Activated CD4-positive, alpha-beta T cell treated with anti-CD3 and anti-CD28 coated beads, Interleukin-2, amount 50 U/mL, for 48 hours (primary cell): Measurements from ENCODE around the gene ZSCAN30.
"Not testable (repeated sequence)": the region's sequence is repeated elsewhere in the genome, so short reads cannot be mapped to it uniquely, and the experiment has no call there.

ENCODE experiments used
- DNase-seq, 2 experiments: peaks; one replicate each; pipeline ENCODE4 v3.0.0-alpha.2; 2020

The ZSCAN30 gene

GRCh38 chr18:35227254-35227653 is 62.8 kb downstream of the ZSCAN30 start:
- no peak for DNase-seq

DNA sequence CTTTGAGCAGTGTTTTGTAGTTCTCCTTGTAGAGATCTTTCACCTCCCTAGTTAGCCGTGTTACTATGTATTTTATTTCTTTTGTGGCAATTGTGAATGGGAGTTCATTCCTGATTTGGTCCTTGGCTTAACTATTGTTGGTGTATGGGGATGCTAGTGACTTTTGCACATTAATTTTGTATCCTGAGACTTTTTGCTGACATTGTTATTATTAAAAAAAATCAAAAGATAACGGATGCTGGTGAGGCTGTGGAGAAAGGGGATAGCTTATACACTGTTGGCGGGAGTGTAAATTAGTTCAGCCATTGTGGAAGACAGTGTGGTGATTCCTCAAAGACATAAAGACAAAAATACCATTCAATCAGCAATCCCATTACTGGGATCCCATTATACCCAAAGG is 66.2 kb downstream of the ZSCAN30 start:
- DNase-seq, result no peak

DNA sequence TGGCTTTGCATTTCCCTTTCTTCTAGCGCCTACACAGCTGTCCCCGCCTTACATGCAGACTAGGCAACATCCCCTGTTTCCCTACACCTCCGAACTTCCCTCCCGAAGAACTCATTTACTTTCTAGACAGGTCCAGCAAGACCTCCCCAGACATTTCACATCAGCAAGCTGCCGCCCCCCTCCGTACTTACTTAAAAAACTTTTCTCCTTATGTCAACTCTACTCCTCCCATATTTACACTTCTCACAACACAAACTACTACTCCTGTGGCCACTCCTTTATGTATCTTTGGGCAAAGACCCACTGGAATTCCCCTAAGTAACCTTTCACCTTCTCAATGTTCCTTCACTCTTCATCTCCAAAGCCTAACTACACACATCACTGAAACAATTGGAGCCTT is 69.6 kb downstream of the ZSCAN30 start:
- DNase-seq, result no peak

DNA sequence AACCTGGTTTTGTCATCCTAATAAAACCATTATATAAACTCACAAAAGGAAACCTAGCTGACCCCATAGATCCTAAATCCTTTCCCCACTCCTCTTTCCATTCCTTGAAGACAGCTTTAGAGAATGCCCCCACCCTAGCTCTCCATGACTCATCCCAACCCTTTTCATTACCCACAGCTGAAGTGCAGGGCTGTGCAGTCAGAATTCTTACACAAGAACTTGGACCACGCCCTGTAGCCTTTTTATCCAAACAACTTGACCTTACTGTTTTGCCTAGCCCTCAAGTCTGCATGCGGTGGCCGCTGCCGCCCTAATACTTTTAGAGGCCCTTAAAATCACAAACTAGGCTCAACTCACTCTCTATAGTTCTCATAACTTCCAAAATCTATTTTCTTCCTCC is 70.7 kb downstream of the ZSCAN30 start:
- not testable (repeated sequence) for DNase-seq

DNA sequence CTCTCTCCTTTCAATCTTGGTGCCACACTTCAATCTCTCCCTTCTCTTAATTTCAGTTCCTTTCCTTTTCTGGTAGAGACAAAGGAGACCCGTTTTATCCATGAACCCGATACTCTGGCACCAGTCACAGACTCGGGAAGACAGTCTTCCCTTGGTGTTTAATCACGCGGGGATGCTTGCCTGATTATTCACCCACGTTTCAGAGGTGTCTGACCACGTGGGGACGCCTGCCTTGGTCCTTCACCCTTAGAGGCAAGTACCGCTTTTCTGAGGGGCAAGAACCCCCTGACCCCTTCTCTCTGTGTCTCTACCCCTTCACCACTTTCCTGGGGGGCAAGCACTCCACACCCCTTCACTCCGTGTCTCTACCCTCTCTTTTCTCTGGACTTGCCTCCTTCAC is 73.4 kb downstream of the ZSCAN30 start:
- not testable (repeated sequence) for DNase-seq

DNA sequence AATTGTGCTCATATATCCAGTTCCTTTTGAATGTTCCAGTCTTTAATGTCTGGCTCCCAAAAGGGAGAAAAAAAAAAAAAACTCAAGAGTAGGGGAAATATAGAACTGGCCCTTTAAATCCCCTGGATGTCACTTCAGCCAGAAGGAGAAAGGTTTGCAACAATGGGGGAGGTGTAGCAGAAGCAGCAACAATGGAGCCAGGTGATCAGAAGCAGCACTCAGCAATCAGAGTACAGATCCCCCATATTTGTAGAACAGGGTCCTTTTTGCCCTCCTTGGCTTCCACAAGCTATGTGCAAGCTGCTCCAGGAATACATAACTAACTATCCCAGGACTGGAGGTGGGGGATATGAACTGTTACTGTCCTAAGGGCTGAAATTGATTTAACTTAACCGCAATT is 75.0 kb downstream of the ZSCAN30 start:
- no peak for DNase-seq

DNA sequence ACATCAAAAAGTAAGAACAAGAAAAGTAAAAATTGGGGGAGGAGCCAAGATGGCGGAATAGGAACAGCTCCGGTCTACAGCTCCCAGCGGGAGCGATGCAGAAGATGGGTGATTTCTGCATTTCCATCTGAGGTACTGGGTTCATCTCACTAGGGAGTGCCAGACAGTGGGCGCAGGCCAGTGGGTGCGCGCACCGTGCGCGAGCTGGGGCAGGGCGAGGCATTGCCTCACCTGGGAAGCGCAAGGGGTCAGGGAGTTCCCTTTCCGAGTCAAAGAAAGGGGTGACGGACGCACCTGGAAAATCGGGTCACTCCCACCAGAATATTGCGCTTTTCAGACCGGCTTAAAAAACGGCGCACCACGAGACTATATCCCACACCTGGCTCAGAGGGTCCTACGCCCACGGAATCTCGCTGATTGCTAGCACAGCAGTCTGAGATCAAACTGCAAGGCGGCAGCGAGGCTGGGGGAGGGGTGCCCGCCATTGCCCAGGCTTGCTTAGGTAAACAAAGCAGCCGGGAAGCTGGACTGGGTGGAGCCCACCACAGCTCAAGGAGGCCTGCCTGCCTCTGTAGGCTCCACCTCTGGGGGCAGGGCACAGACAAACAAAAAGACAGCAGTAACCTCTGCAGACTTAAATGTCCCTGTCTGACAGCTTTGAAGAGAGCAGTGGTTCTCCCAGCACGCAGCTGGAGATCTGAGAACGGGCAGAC is 84.1 kb downstream of the ZSCAN30 start:
- DNase-seq, result not testable (repeated sequence)

DNA sequence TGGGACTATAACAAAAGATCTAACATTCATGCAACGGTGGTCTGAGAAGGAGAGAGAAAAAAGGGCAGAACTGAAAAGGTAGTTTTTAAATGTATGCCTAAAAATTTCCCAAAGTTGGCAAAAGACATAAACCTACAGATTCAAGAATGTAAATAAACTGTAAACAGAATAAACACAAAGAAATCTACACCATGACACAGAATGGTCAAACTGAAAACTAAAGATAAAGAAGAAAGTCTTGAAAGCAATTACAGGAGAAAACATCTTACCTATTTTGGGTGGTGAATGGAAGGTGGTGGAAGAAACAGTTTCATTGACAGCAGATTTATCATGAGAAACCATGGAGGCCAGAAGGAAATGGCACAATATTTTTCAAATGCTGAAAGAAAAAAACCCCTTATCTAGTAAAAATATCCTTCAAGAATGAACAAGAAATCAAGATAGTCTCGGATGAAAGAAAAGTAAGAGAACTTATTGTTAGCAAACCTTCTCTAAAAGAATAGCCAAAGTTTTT is 84.8 kb downstream of the ZSCAN30 start:
- DNase-seq, result no peak

- DNase-seq, result no peak
Measured at GRCh38 chr18:35203067-35203466, 87.0 kb downstream of the ZSCAN30 start.

DNA sequence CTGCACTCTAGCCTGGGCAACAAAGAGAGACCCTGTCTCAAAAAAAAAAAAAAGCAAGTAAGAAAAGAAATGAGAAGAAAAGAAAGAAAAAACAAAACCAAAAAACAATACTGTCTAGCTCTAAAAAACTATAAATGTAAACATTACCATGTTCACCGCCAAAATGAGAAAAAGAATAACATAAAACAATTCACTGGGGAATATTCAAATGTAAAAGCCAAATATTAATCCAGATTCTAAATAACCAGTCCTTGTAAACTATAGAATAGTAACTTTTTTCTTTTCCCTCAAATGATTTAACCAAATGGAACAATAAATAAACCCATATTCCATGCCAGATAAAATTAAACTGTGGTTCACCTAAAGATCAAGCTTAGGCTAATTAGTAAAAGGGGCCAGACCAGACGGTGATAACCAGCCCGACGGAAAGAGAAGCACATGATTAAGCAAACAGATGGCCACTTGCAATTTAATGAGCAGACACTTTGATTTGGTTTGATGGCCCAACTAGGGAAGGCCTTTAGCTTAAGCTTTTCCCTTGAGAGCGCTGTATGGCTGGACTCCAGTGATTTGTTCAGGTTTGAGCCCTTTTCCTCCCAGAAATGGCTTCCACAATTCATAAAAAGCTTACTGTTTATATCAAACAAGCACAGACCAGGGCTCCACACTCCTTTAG is 88.6 kb downstream of the ZSCAN30 start:
- no peak for DNase-seq
